Natural killer cell (primary cell): ENCODE measurements around the gene NPHP4. TPM values are rescaled to one million over a fixed set of nuclear protein-coding genes. Genes with fewer than 3 reads are reported as not detected.

Experiments
- ATAC-seq, 3 donors: fragments of 150-1000 bp in 2 of 3; fragments of 200-7000 bp in 1 of 3; cut with Tn5 transposase; 1 replicate in 1 of 3; 2 replicates in 2 of 3; pipeline ENCODE4 v1.10.0; 2021; ENCODE audit warnings: mild to moderate bottlenecking in 2 of 3, moderate library complexity in 2 of 3
- DNase-seq, 2 donors: peaks; one replicate each; pipeline versions ENCODE4 v3.0.0 to v3.0.0-alpha.2; 2013 to 2021; ENCODE audit warnings: mixed read lengths in 1 of 2
- H3K27ac ChIP-seq: one replicate; pipeline ENCODE4 v1.5.1; 2013; ENCODE audit warnings: mild to moderate bottlenecking, low read length
- H3K27me3 ChIP-seq: one replicate; pipeline ENCODE4 v1.6.1; 2013; ENCODE audit warnings: low read length; ENCODE audit not compliant: control insufficient read depth, insufficient read depth
- H3K36me3 ChIP-seq: one replicate; pipeline ENCODE4 v1.6.1; 2013; ENCODE audit warnings: low read length; ENCODE audit not compliant: control insufficient read depth, insufficient read depth
- H3K4me1 ChIP-seq: one replicate; pipeline ENCODE4 v1.6.1; 2013; ENCODE audit warnings: low read length; ENCODE audit not compliant: control insufficient read depth, insufficient read depth
- H3K4me3 ChIP-seq: one replicate; pipeline ENCODE4 v1.5.1; 2013; ENCODE audit warnings: low read length
- H3K9me3 ChIP-seq: one replicate; pipeline ENCODE4 v1.6.1; 2013; ENCODE audit warnings: low read length; ENCODE audit not compliant: control insufficient read depth, insufficient read depth
- H3K27ac Mint-ChIP-seq, 2 donors: one replicate each; pipeline ENCODE4 v1.8.0; 2022; ENCODE audit warnings: mild to moderate bottlenecking in 2 of 2, mixed read lengths in 2 of 2, moderate library complexity in 1 of 2
- H3K27me3 Mint-ChIP-seq, 2 donors: one replicate each; pipeline ENCODE4 v1.8.0; 2022; ENCODE audit warnings: low read depth in 2 of 2, mixed read lengths in 2 of 2
- H3K36me3 Mint-ChIP-seq: one replicate; pipeline ENCODE4 v1.8.0; 2022; ENCODE audit warnings: mixed read lengths
- H3K4me1 Mint-ChIP-seq, 2 donors: one replicate each; pipeline ENCODE4 v1.8.0; 2022; ENCODE audit warnings: mixed read lengths in 2 of 2
- H3K4me3 Mint-ChIP-seq: one replicate; pipeline ENCODE4 v1.8.0; 2022; ENCODE audit warnings: mild to moderate bottlenecking, moderate library complexity, mixed read lengths
- H3K9me3 Mint-ChIP-seq, 2 donors: one replicate each; pipeline ENCODE4 v1.8.0; 2022; ENCODE audit warnings: mixed read lengths in 2 of 2
- WGBS: methylation state at CpG from one replicate; pipeline ENCODE4 v1.1.7; 2013; ENCODE audit warnings: missing lambda C conversion rate; ENCODE audit not compliant: insufficient coverage; 5-methylcytosine and 5-hydroxymethylcytosine counted together
- intact Hi-C: fragments of 100-400 bp; cut with micrococcal nuclease; formaldehyde crosslinking; loops from one replicate; pipeline ENCODE4 v1.14.2; 2022
- total RNA-seq, 4 donors: library from RNA; stranded (reverse); fragments of 120-200 nt in 1 of 4; gene quantifications; one replicate each; pipeline versions ENCODE4 v1.2.3 to v1.2.4, GENCODE V29; 2013 to 2022
- TF ChIP-seq, protein P1 (sequence below): fragments of 200-600 bp; IDR thresholded peaks from one replicate; pipeline ENCODE4 v1.8.0; 2022; ENCODE audit warnings: antibody characterized with exemption

Gene NPHP4
- total RNA-seq, 3 donors from 2014 or later (not counting 1 experiment from before 2014, with no cell fraction given), result 6.3 to 14.7 (median 10.1) TPM

DNA sequence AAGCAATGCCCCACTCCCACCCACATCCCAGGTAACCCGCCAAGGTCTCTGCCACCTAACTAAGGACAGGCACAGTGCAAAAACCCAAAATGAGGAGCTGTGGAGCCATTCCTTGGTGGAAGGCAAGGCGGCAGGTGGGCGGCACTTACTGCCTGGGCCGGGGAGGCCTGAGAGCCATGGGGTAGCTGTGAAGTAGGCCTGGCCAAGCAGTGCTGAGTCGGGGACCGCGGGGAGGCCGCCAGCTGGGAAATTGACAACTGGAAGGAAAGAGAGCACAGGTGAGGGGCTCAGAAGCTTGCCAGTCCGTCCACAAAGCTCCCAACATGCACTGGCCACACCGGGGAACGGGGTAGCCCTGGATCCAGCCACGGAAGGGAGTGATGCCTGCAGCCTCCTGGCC is 85.3 kb downstream of the NPHP4 start:
- Histone ChIP-seq H3K9me3 (no peaks in the 10 kb centered on the region), H3K27me3 (no peaks in the 10 kb centered on the region), H3K36me3 (no peaks in the 10 kb centered on the region), H3K4me3 (no peak overlapping the region), H3K27ac (no peak overlapping the region), H3K4me1 (peaks cover 2% of the 10 kb centered on the region)
- intact Hi-C loops, result no loop called here
- Mint-ChIP-seq H3K27ac (no peak overlapping the region), H3K9me3 (no peaks in the 10 kb centered on the region), H3K4me1 (peaks cover 4 to 5% of the 10 kb centered on the region in 2 donors), H3K4me3 (no peak overlapping the region), H3K27me3 (no peaks in the 10 kb centered on the region), H3K36me3 (no peaks in the 10 kb centered on the region)
- no peak for DNase-seq
- WGBS, result 94% methylated on average over 12 of the region's 12 CpGs
- ATAC-seq, result no peak
- TF ChIP-seq, protein P1, sequence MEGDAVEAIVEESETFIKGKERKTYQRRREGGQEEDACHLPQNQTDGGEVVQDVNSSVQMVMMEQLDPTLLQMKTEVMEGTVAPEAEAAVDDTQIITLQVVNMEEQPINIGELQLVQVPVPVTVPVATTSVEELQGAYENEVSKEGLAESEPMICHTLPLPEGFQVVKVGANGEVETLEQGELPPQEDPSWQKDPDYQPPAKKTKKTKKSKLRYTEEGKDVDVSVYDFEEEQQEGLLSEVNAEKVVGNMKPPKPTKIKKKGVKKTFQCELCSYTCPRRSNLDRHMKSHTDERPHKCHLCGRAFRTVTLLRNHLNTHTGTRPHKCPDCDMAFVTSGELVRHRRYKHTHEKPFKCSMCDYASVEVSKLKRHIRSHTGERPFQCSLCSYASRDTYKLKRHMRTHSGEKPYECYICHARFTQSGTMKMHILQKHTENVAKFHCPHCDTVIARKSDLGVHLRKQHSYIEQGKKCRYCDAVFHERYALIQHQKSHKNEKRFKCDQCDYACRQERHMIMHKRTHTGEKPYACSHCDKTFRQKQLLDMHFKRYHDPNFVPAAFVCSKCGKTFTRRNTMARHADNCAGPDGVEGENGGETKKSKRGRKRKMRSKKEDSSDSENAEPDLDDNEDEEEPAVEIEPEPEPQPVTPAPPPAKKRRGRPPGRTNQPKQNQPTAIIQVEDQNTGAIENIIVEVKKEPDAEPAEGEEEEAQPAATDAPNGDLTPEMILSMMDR, result no peak

DNA sequence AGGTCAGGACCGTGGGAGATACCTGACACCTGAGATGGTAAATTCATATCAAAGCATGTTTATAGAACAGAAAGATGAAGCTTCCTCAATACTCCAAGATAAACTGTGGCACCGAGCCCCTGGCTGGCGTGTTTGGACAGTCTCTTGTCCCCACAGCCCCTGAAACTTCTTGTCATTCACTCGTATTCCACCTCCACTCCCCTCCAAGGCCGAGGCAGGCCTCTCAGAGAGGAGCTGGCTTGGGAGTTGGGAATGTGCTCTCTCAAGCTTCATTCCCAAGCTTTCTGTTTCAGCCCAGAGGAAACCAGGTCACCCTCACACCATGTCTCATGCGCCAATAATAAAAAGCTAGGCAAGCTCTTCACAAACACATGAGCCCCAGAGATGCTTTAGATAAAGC is 86.1 kb downstream of the NPHP4 start:
- no peak for DNase-seq
- WGBS, result 96% methylated on average over 5 of the region's 6 CpGs
- TF ChIP-seq, protein P1, result no peak
- H3K4me3 ChIP-seq, result no peak overlapping the region
- H3K4me1 ChIP-seq, result peaks cover 5% of the 10 kb centered on the region
- Mint-ChIP-seq H3K4me1 (peaks cover 11 to 13% of the 10 kb centered on the region in 2 donors), H3K27me3 (no peaks in the 10 kb centered on the region), H3K9me3 (no peaks in the 10 kb centered on the region), H3K4me3 (no peak overlapping the region), H3K27ac (no peak overlapping the region), H3K36me3 (no peaks in the 10 kb centered on the region)
- ATAC-seq, result no peak
- H3K36me3 ChIP-seq, result no peaks in the 10 kb centered on the region
- no peaks in the 10 kb centered on the region for H3K9me3 ChIP-seq
- intact Hi-C loops, result no loop called here
- H3K27ac ChIP-seq, result no peak overlapping the region
- H3K27me3 ChIP-seq, result no peaks in the 10 kb centered on the region

DNA sequence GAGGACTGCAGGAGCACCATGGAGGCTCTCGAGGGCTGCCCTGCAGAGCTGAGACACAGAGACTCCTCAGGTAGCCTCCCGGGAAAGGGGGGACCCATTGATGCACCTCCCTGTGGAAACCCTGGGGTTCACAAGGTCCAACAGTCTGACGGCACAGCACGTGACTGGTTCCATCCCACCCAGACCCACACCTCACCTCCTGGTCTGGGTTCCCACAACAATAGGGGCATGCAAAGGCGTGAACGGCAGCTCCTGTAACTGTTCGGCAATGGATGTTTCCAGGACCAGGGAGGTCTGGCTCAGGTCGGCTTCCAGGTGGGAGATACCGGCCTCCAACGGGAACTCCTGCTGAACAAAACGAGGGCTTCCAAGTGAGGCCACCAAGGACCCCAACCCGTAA is 86.8 kb downstream of the NPHP4 start:
- H3K4me1 Mint-ChIP-seq, result peaks cover 11 to 14% of the 10 kb centered on the region in 2 donors

DNA sequence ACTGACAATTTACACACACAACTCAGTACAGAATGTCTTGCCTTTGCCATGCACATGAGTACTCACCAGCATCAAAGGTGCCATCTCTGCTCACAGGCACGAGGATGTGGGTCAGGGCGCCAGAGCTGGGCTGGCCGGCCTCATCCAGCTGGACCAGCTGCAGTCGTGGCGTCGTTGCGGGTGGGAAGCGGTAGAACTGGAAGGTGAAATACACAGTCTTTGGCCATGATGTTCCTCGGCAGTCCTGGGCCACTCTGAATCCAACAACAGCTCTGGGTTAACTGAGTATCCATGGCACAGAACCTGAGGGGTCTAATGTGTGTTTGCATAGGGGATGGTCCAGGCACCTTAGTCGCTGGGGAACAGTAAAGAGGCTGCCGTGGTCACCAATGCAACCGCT is 87.7 kb downstream of the NPHP4 start:
- TF ChIP-seq, protein P1, result no peak
- no peak for DNase-seq
- Mint-ChIP-seq H3K27me3 (no peaks in the 10 kb centered on the region), H3K9me3 (no peaks in the 10 kb centered on the region), H3K4me3 (no peak overlapping the region), H3K36me3 (no peaks in the 10 kb centered on the region), H3K27ac (no peak overlapping the region), H3K4me1 (peaks cover 11 to 14% of the 10 kb centered on the region in 2 donors)
- Histone ChIP-seq H3K4me3 (no peak overlapping the region), H3K27me3 (no peaks in the 10 kb centered on the region), H3K4me1 (peaks cover 5% of the 10 kb centered on the region), H3K9me3 (no peaks in the 10 kb centered on the region), H3K27ac (no peak overlapping the region), H3K36me3 (no peaks in the 10 kb centered on the region)
- no peak for ATAC-seq
- intact Hi-C loops, result no loop called here
- 94% methylated on average over 12 of the region's 12 CpGs for WGBS

More for the DNA sequence above, 86.8 kb downstream of the NPHP4 start:
- Mint-ChIP-seq H3K27me3 (no peaks in the 10 kb centered on the region), H3K36me3 (no peaks in the 10 kb centered on the region), H3K9me3 (no peaks in the 10 kb centered on the region), H3K4me3 (no peak overlapping the region), H3K27ac (no peak overlapping the region)
- DNase-seq, result no peak
- no peak overlapping the region for H3K4me3 ChIP-seq
- H3K36me3 ChIP-seq, result no peaks in the 10 kb centered on the region
- H3K9me3 ChIP-seq, result no peaks in the 10 kb centered on the region
- TF ChIP-seq, protein P1, result no peak
- intact Hi-C loops, result no loop called here
- no peak overlapping the region for H3K27ac ChIP-seq
- 93% methylated on average over 12 of the region's 12 CpGs for WGBS
- peaks cover 5% of the 10 kb centered on the region for H3K4me1 ChIP-seq
- no peaks in the 10 kb centered on the region for H3K27me3 ChIP-seq
- no peak for ATAC-seq
